HCT116 (cell line): ENCODE measurements around the gene SPACA5. TPM values are rescaled to one million over a fixed set of nuclear protein-coding genes. Genes with fewer than 3 reads are reported as not detected.

Source experiments
- ATAC-seq: fragments of 200-7000 bp; cut with Tn5 transposase; 2 replicates; pipeline ENCODE4 v1.9.1; 2020; ENCODE audit warnings: mild to moderate bottlenecking, moderate library complexity
- BruUV-seq: library from RNA; stranded (reverse); fragments of 400-500 nt; replicated peaks from 2 replicates; lab custom pipeline; 2021; lab: Mats Ljungman, UMichigan
- CTCF ChIA-PET: fragments of 300-600 bp; sonication (Branson Sonifier 250); formaldehyde crosslinking; loops from one replicate; lab custom pipeline; 2021; ENCODE audit warnings: antibody characterized with exemption; lab: Charles Lee
- POLR2A ChIA-PET: fragments of 300-600, 350-600 bp; sonication (Branson Sonifier 250); formaldehyde crosslinking; loops from one replicate; lab custom pipeline; 2021; ENCODE audit warnings: antibody characterized with exemption; lab: Charles Lee
- RAD21 ChIA-PET, 2 experiments: fragments of 300-600 bp; sonication (Branson Sonifier 250); formaldehyde crosslinking; loops; one replicate each; lab custom pipeline; 2023; ENCODE audit warnings: low total read pairs in 2 of 2; ENCODE audit not compliant: uncharacterized antibody in 2 of 2, unreplicated experiment in 2 of 2, low non-redundant PET in 1 of 2; lab: Charles Lee
- DNase-seq: peaks from one replicate; pipeline ENCODE4 v3.0.0-alpha.2; 2010; ENCODE audit warnings: low read depth, low spot score
- H2AFZ ChIP-seq: fragments of 200-600 bp; shearing (Covaris generic), sonication (generic); 2 replicates; pipeline ENCODE4 v1.6.1; 2017; ENCODE audit warnings: low read depth, mixed run types, mixed read lengths, antibody characterized with exemption, low read length; ENCODE audit not compliant: poor library complexity, severe bottlenecking
- H3K27ac ChIP-seq: 2 replicates; pipeline ENCODE4 v1.5.1; 2012; ENCODE audit warnings: low read depth, low read length
- H3K27me3 ChIP-seq: fragments of 200-600 bp; sonication (generic); 2 replicates; pipeline ENCODE4 v1.6.1; 2016; ENCODE audit warnings: mixed run types, low read length, mixed read lengths; ENCODE audit not compliant: insufficient read depth
- H3K36me3 ChIP-seq, 2 experiments: fragments of 200-500 bp in 1 of 2; fragments of 200-600 bp in 1 of 2; sonication (Bioruptor generic) in 1 of 2; sonication (generic) in 1 of 2; 2 replicates each; pipeline versions ENCODE4 v1.5.1 to v1.6.1; 2014 to 2016; ENCODE audit warnings: low read length in 2 of 2, inconsistent platforms in 1 of 2, mixed read lengths in 1 of 2, mixed run types in 1 of 2; ENCODE audit not compliant: insufficient read depth in 2 of 2, control insufficient read depth in 1 of 2
- H3K4me1 ChIP-seq, 2 experiments: fragments of 200-600 bp in 1 of 2; sonication (generic) in 1 of 2; 2 replicates each; pipeline versions ENCODE4 v1.5.1 to v1.6.1; 2012 to 2017; ENCODE audit warnings: low read length in 2 of 2, inconsistent platforms in 1 of 2, mild to moderate bottlenecking in 1 of 2, mixed read lengths in 1 of 2, mixed run types in 1 of 2, moderate library complexity in 1 of 2; ENCODE audit not compliant: insufficient read depth in 2 of 2, control insufficient read depth in 1 of 2
- H3K4me2 ChIP-seq: fragments of 200-600 bp; sonication (generic); 2 replicates; pipeline ENCODE4 v1.6.1; 2017; ENCODE audit warnings: mixed run types, low read length, mixed read lengths
- H3K4me3 ChIP-seq, 2 experiments: fragments of 200-600 bp in 1 of 2; sonication (generic) in 1 of 2; replicated peaks in 1 of 2; 2 replicates each; pipeline ENCODE4 v1.5.1; 2011 to 2016; ENCODE audit warnings: low read length in 2 of 2, control low read depth in 1 of 2, low read depth in 1 of 2, mild to moderate bottlenecking in 1 of 2, mixed read lengths in 1 of 2, mixed run types in 1 of 2
- H3K79me2 ChIP-seq: fragments of 200-600 bp; sonication (generic); 2 replicates; pipeline ENCODE4 v1.6.1; 2017; ENCODE audit warnings: mild to moderate bottlenecking, mixed run types, low read length, moderate library complexity, mixed read lengths; ENCODE audit not compliant: insufficient read depth
- H3K9ac ChIP-seq: fragments of 200-600 bp; sonication (generic); 2 replicates; pipeline ENCODE4 v1.6.1; 2016; ENCODE audit warnings: low read length, mixed read lengths
- H3K9me2 ChIP-seq: fragments of 200-600 bp; sonication (generic), shearing (Covaris generic); 2 replicates; pipeline ENCODE4 v1.6.1; 2017; ENCODE audit warnings: mixed run types, mild to moderate bottlenecking, moderate library complexity; ENCODE audit not compliant: insufficient read depth
- H3K9me3 ChIP-seq, 2 experiments: fragments of 200-500 bp in 1 of 2; fragments of 200-600 bp in 1 of 2; sonication (Bioruptor generic) in 1 of 2; sonication (generic) in 1 of 2; 2 replicates each; pipeline ENCODE4 v1.6.1; 2014 to 2017; ENCODE audit warnings: low read length in 2 of 2, mixed read lengths in 2 of 2, inconsistent platforms in 1 of 2, low read depth in 1 of 2, mild to moderate bottlenecking in 1 of 2, mixed run types in 1 of 2, moderate library complexity in 1 of 2; ENCODE audit not compliant: control insufficient read depth in 1 of 2, insufficient read depth in 1 of 2
- H4K20me1 ChIP-seq: fragments of 200-600 bp; sonication (generic), shearing (Covaris generic); 2 replicates; pipeline ENCODE4 v1.6.1; 2017; ENCODE audit warnings: mixed run types, mild to moderate bottlenecking, moderate library complexity; ENCODE audit not compliant: insufficient read depth
- ATF3 ChIP-seq: IDR thresholded peaks from 2 replicates; pipeline ENCODE4 v1.6.1; 2012
- EGR1 ChIP-seq: IDR thresholded peaks from 2 replicates; pipeline ENCODE4 v1.6.1; 2012; ENCODE audit warnings: low read depth
- EZH2 ChIP-seq: fragments of 200-600 bp; sonication (generic); IDR thresholded peaks from 2 replicates; pipeline ENCODE4 v1.6.1; 2017; ENCODE audit warnings: antibody characterized with exemption, mixed run types
- JUND ChIP-seq: IDR thresholded peaks from 2 replicates; pipeline ENCODE4 v1.6.1; 2012
- MAX ChIP-seq: IDR thresholded peaks from 2 replicates; pipeline ENCODE4 v1.6.1; 2012
- POLR2AphosphoS5 ChIP-seq: IDR thresholded peaks from 2 replicates; pipeline ENCODE4 v1.6.1; 2011; ENCODE audit warnings: mild to moderate bottlenecking, low read depth, low read length, moderate library complexity
- REST ChIP-seq: IDR thresholded peaks from 2 replicates; pipeline ENCODE4 v1.6.1; 2012; ENCODE audit warnings: low read depth
- SIN3A ChIP-seq: IDR thresholded peaks from 2 replicates; pipeline ENCODE4 v1.6.1; 2012; ENCODE audit warnings: low read depth
- SRF ChIP-seq: IDR thresholded peaks from 2 replicates; pipeline ENCODE4 v1.6.1; 2012; ENCODE audit warnings: low read depth
- TCF7L2 ChIP-seq: IDR thresholded peaks from 2 replicates; pipeline ENCODE4 v1.7.0; 2011; ENCODE audit warnings: borderline replicate concordance, inconsistent platforms; ENCODE audit not compliant: insufficient read depth, insufficient read length; ENCODE audit errors: extremely low read depth
- ZBTB33 ChIP-seq: IDR thresholded peaks from 2 replicates; pipeline ENCODE4 v1.6.1; 2011; ENCODE audit warnings: mild to moderate bottlenecking, low read length, moderate library complexity; ENCODE audit not compliant: insufficient replicate concordance; ENCODE audit errors: extremely low read depth
- ZFX ChIP-seq: fragments of 450-650 bp; IDR thresholded peaks from 2 replicates; pipeline ENCODE4 v1.6.1; 2017
- ZNF274 ChIP-seq: fragments of 200-500 bp; sonication (Bioruptor generic); IDR thresholded peaks from 2 replicates; pipeline ENCODE4 v1.6.1; 2014; ENCODE audit warnings: mild to moderate bottlenecking, low read depth, low read length, inconsistent platforms
- intact Hi-C: fragments of 100-400 bp; cut with micrococcal nuclease; formaldehyde crosslinking; loops from 2 replicates; pipeline ENCODE4 v1.10.0; 2022
- total RNA-seq: library from RNA; stranded (reverse); gene quantifications from one replicate; pipeline ENCODE4 v1.2.1, GENCODE V29; 2021; ENCODE audit not compliant: unreplicated experiment

SPACA5 gene
- total RNA-seq, 1 experiment from 2014 or later: not detected

- no peak for TF ChIP-seq SRF
- TF ChIP-seq ZBTB33: no peak
- no peak for TF ChIP-seq ZNF274
- no peak for TF ChIP-seq MAX
- TF ChIP-seq ZFX: no peak
- no peak for TF ChIP-seq EZH2
- peak; percentile 91 for TF ChIP-seq EGR1
- TF ChIP-seq TCF7L2: no peak
- TF ChIP-seq ATF3: no peak
These were observed 38.9 kb downstream of the SPACA5 start (continued) for GRCh38 chrX:48045410-48046311.

- H2AFZ ChIP-seq: no peak overlapping the region
- no peaks in the 10 kb centered on the region for H3K79me2 ChIP-seq
- BruUV-seq: no TSS peak
- peak overlapping the region; percentile 75 for H3K4me2 ChIP-seq
- no peaks in the 10 kb centered on the region for H3K36me3 ChIP-seq
- H3K9me3 ChIP-seq: no peaks in the 10 kb centered on the region
- no peak for ATAC-seq
- peaks cover 9 to 21% of the 10 kb centered on the region in 2 experiments for H3K4me1 ChIP-seq
- no peaks in the 10 kb centered on the region for H4K20me1 ChIP-seq
- no peaks in the 10 kb centered on the region for H3K27me3 ChIP-seq
- H3K4me3 ChIP-seq: no peak overlapping the region
- H3K9me2 ChIP-seq: no peaks in the 10 kb centered on the region
- ChIA-PET CTCF (no interaction called here), POLR2A (no interaction called here), RAD21 (no interaction called here)
- intact Hi-C loops: no loop called here
- peak overlapping the region; percentile 80 for H3K27ac ChIP-seq
- peak overlapping the region; percentile 38; the same call in 1 of the 2 replicates for H3K9ac ChIP-seq
- DNase-seq: no peak
- TF ChIP-seq SIN3A: no peak
- no peak for TF ChIP-seq ZFX
- no peak for TF ChIP-seq TCF7L2
- no peak for TF ChIP-seq REST
- no peak for TF ChIP-seq ATF3
- TF ChIP-seq JUND: no peak
- no peak for TF ChIP-seq MAX
- no peak for TF ChIP-seq ZBTB33
- TF ChIP-seq POLR2AphosphoS5: no peak
These were observed 40.1 kb downstream of the SPACA5 start for GRCh38 chrX:48046846-48047245.
